Small intestine (tissue), 7 donors: ENCODE results near the gene TGM2. TPM values are rescaled to one million over a fixed set of nuclear protein-coding genes. Genes with fewer than 3 reads are reported as not detected.

Experiments used
- DNase-seq, 2 donors: peaks; one replicate each; pipeline versions ENCODE4 v3.0.0 to v3.0.0-alpha.2; 2013
- FAIRE-seq: peaks from 2 replicates; lab custom pipeline; 2012; peaks lifted over from hg19 to GRCh38; lab: Jason Lieb, UNC
- H3K27ac ChIP-seq, 3 donors: one replicate each; pipeline ENCODE4 v1.5.1; 2013; ENCODE audit warnings: low read length in 2 of 3, mild to moderate bottlenecking in 2 of 3, control low read depth in 1 of 3, inconsistent platforms in 1 of 3, low read depth in 1 of 3, moderate library complexity in 1 of 3
- H3K27me3 ChIP-seq, 3 donors: one replicate each; pipeline ENCODE4 v1.6.1; 2013; ENCODE audit warnings: low read length in 3 of 3, inconsistent platforms in 1 of 3; ENCODE audit not compliant: control insufficient read depth in 3 of 3, insufficient read depth in 3 of 3
- H3K36me3 ChIP-seq, 3 donors: one replicate each; pipeline ENCODE4 v1.6.1; 2013; ENCODE audit warnings: low read length in 3 of 3, inconsistent platforms in 1 of 3, low read depth in 1 of 3, mild to moderate bottlenecking in 1 of 3, moderate library complexity in 1 of 3; ENCODE audit not compliant: control insufficient read depth in 3 of 3, insufficient read depth in 2 of 3
- H3K4me1 ChIP-seq, 3 donors: one replicate each; pipeline ENCODE4 v1.6.1; 2013; ENCODE audit warnings: low read length in 2 of 3, inconsistent platforms in 1 of 3, low read depth in 1 of 3, mild to moderate bottlenecking in 1 of 3, moderate library complexity in 1 of 3; ENCODE audit not compliant: control insufficient read depth in 3 of 3, insufficient read depth in 2 of 3
- H3K4me3 ChIP-seq, 3 donors: one replicate each; pipeline ENCODE4 v1.5.1; 2013; ENCODE audit warnings: low read length in 3 of 3, control low read depth in 1 of 3, inconsistent platforms in 1 of 3, low read depth in 1 of 3, mild to moderate bottlenecking in 1 of 3, moderate library complexity in 1 of 3
- H3K9me3 ChIP-seq, 2 donors: one replicate each; pipeline ENCODE4 v1.6.1; 2013; ENCODE audit warnings: low read depth in 1 of 2, low read length in 1 of 2; ENCODE audit not compliant: control insufficient read depth in 2 of 2, insufficient read depth in 1 of 2
- WGBS, 3 donors: extraction: QIAGEN DNeasy Blood & Tissue Kit; methylation state at CpG; one replicate each; pipeline ENCODE4 v1.1.7; 2013; 5-methylcytosine and 5-hydroxymethylcytosine counted together
- polyA plus RNA-seq, 4 donors: library from polyadenylated mRNA; stranded (reverse) in 3 of 4; unstranded in 1 of 4; fragments of 200-250 nt in 3 of 4; fragments of 120-200 nt in 1 of 4; gene quantifications; one replicate each; pipeline versions ENCODE4 v1.2.1 to v1.2.3, GENCODE V29; 2013
- donor health status: healthy with polysubstance abuse.
- donor health status: control.
- donor health status: control.
- donor health status: Bipolar disorder and iron deficiency.
- donor health status: healthy.

Gene TGM2
- polyA plus RNA-seq, 4 donors = 19.7 to 332 (median 59.1) TPM

GRCh38 chr20:38134427-38135270 is 30.4 kb downstream of the TGM2 start:
- peak overlapping the region in 1 of 3 donors; percentile 25 for H3K27ac ChIP-seq
- DNase-seq = no peak
- peaks cover 0 to 5% (median 0%) of the 10 kb centered on the region in 3 donors for H3K4me1 ChIP-seq

GRCh38 chr20:38133680-38134426 is 31.2 kb downstream of the TGM2 start:
- 84 to 90% (median 87%) methylated on average over 10 of the region's 10 CpGs for whole genome bisulfite sequencing, 3 donors
- H3K4me3 ChIP-seq = no peak overlapping the region
- FAIRE-seq = no peak
- H3K4me1 ChIP-seq = peaks cover 0 to 5% (median 0%) of the 10 kb centered on the region in 3 donors
- no peak overlapping the region for H3K27ac ChIP-seq
- H3K27me3 ChIP-seq = no peaks in the 10 kb centered on the region
- H3K36me3 ChIP-seq = peaks cover 0 to 97% (median 4%) of the 10 kb centered on the region in 3 donors
- DNase-seq = no peak
- no peaks in the 10 kb centered on the region for H3K9me3 ChIP-seq

More at GRCh38 chr20:38134427-38135270, 30.4 kb downstream of the TGM2 start:
- no peak for FAIRE-seq
- Histone ChIP-seq H3K4me3 (no peak overlapping the region), H3K36me3 (peaks cover 0 to 97% (median 4%) of the 10 kb centered on the region in 3 donors), H3K27me3 (no peaks in the 10 kb centered on the region), H3K9me3 (no peaks in the 10 kb centered on the region)
- 57 to 75% (median 61%) methylated on average over 9 of the region's 9 CpGs for WGBS, 3 donors

GRCh38 chr20:38132910-38133501 is 32.1 kb downstream of the TGM2 start:
- no peak for FAIRE-seq
- Histone ChIP-seq H3K9me3 (no peaks in the 10 kb centered on the region), H3K27ac (no peak overlapping the region), H3K36me3 (peaks cover 0 to 94% (median 3%) of the 10 kb centered on the region in 3 donors), H3K27me3 (no peaks in the 10 kb centered on the region), H3K4me3 (no peak overlapping the region), H3K4me1 (peaks cover 0 to 5% (median 0%) of the 10 kb centered on the region in 3 donors)
- 82 to 84% (median 83%) methylated on average over 11 of the region's 11 CpGs for WGBS, 3 donors
- DNase-seq = no peak

GRCh38 chr20:38132156-38132909 is 32.7 kb downstream of the TGM2 start:
- no peak for DNase-seq
- peaks cover 0 to 5% (median under 1%) of the 10 kb centered on the region in 3 donors for H3K4me1 ChIP-seq
- no peak overlapping the region for H3K4me3 ChIP-seq
- H3K27ac ChIP-seq = no peak overlapping the region
- H3K27me3 ChIP-seq = no peaks in the 10 kb centered on the region
- no peak for FAIRE-seq
- peaks cover 0 to 87% (median 0%) of the 10 kb centered on the region in 3 donors for H3K36me3 ChIP-seq
- WGBS, 3 donors = 90 to 94% (median 91%) methylated on average over 26 of the region's 26 CpGs
- H3K9me3 ChIP-seq = no peaks in the 10 kb centered on the region

- FAIRE-seq (no peak), DNase-seq (no peak)
- H3K27ac ChIP-seq = no peak overlapping the region
- 87 to 89% (median 89%) methylated on average over 3 of the region's 3 CpGs for WGBS, 3 donors
- H3K27me3 ChIP-seq = no peaks in the 10 kb centered on the region
- H3K36me3 ChIP-seq = peaks cover 0 to 80% (median 0%) of the 10 kb centered on the region in 3 donors
- H3K4me3 ChIP-seq = no peak overlapping the region
- H3K9me3 ChIP-seq = no peaks in the 10 kb centered on the region
- H3K4me1 ChIP-seq = peaks cover 0 to 7% (median 5%) of the 10 kb centered on the region in 3 donors
Observed at GRCh38 chr20:38131588-38132121, 33.4 kb downstream of the TGM2 start.

GRCh38 chr20:38130687-38131587 is 34.1 kb downstream of the TGM2 start:
- H3K4me3 ChIP-seq = no peak overlapping the region
- H3K4me1 ChIP-seq = peaks cover 0 to 10% (median 5%) of the 10 kb centered on the region in 3 donors
- peaks cover 0 to 76% (median 0%) of the 10 kb centered on the region in 3 donors for H3K36me3 ChIP-seq
- DNase-seq (no peak), FAIRE-seq (no peak)
- H3K27me3 ChIP-seq = no peaks in the 10 kb centered on the region
- no peaks in the 10 kb centered on the region for H3K9me3 ChIP-seq
- no peak overlapping the region for H3K27ac ChIP-seq
- 91 to 93% (median 93%) methylated on average over 19 of the region's 19 CpGs for WGBS, 3 donors
